HepG2 (cell line): ENCODE data around the gene NAPB. TPM values are rescaled to one million over a fixed set of nuclear protein-coding genes. Genes with fewer than 3 reads are reported as not detected.

Experiments used
- ATF4 ChIP-seq, 2 experiments: fragments of 450-650 bp in 1 of 2; sonication (generic) in 1 of 2; formaldehyde crosslinking; IDR thresholded peaks; 2 replicates each; pipeline versions ENCODE4 v1.5.0 to v1.8.0; 2020 to 2022; ENCODE audit warnings: mild to moderate bottlenecking in 1 of 2, missing genetic modification reagents in 1 of 2
- FOXP1 ChIP-seq, 2 experiments: fragments of 450-650 bp in 1 of 2; IDR thresholded peaks; 2 replicates each; pipeline ENCODE4 v1.6.1; 2017 to 2018; ENCODE audit warnings: antibody characterized with exemption in 1 of 2
- GPBP1L1 ChIP-seq: sonication (generic); formaldehyde crosslinking; IDR thresholded peaks from 2 replicates; pipeline ENCODE4 v1.5.0; 2020; ENCODE audit warnings: mild to moderate bottlenecking, missing genetic modification reagents
- MAFG ChIP-seq: sonication (generic); formaldehyde crosslinking; IDR thresholded peaks from 2 replicates; pipeline ENCODE4 v1.5.1; 2020; ENCODE audit warnings: mild to moderate bottlenecking, missing genetic modification reagents
- MED8 ChIP-seq: sonication (generic); formaldehyde crosslinking; IDR thresholded peaks from 2 replicates; pipeline ENCODE4 v1.8.1; 2023; ENCODE audit warnings: mild to moderate bottlenecking, missing genetic modification reagents; ENCODE audit not compliant: insufficient replicate concordance
- PPARG ChIP-seq: conservative IDR thresholded peaks from 2 replicates; pipeline ENCODE4 v1.6.1; 2016; ENCODE audit warnings: missing biosample characterization, missing genetic modification reagents
- TAF15 ChIP-seq: fragments of 200-400 bp; formaldehyde crosslinking; IDR thresholded peaks from one replicate; pipeline ENCODE4 v1.6.1; 2018; ENCODE audit warnings: mild to moderate bottlenecking, low read depth, low read length; ENCODE audit not compliant: poor library complexity, severe bottlenecking
- TCF12 ChIP-seq, 2 experiments: fragments of 450-650 bp in 1 of 2; sonication (generic) in 1 of 2; formaldehyde crosslinking in 1 of 2; IDR thresholded peaks; 2 replicates each; pipeline versions ENCODE4 v1.6.1 to v1.8.0; 2017 to 2022; ENCODE audit warnings: antibody characterized with exemption in 1 of 2, mild to moderate bottlenecking in 1 of 2, missing genetic modification reagents in 1 of 2, moderate library complexity in 1 of 2
- ZNF20 ChIP-seq: sonication (generic); formaldehyde crosslinking; IDR thresholded peaks from 2 replicates; pipeline ENCODE4 v1.4.0; 2020; ENCODE audit warnings: mild to moderate bottlenecking, moderate library complexity, missing genetic modification reagents
- ZNF234 ChIP-seq: sonication (generic); formaldehyde crosslinking; conservative IDR thresholded peaks from 2 replicates; pipeline ENCODE4 v1.5.1; 2020; ENCODE audit warnings: mild to moderate bottlenecking, missing genetic modification reagents
- ZNF761 ChIP-seq: sonication (generic); formaldehyde crosslinking; conservative IDR thresholded peaks from 2 replicates; pipeline ENCODE4 v1.4.0; 2020; ENCODE audit warnings: mild to moderate bottlenecking, missing genetic modification reagents
- ZSCAN20 ChIP-seq: sonication (generic); formaldehyde crosslinking; IDR thresholded peaks from 2 replicates; pipeline ENCODE4 v1.4.0; 2020; ENCODE audit warnings: missing genetic modification reagents, mild to moderate bottlenecking, borderline replicate concordance
- polyA plus RNA-seq, 8 experiments: library from polyadenylated mRNA; depleted of rRNA in 3 of 8; stranded (reverse) in 7 of 8; unstranded in 1 of 8; fragments of >200 nt; fragmentation: Illumina TruSeq in 4 of 8; extraction: Trizol in 4 of 8; gene quantifications; 2 replicates each; pipeline versions ENCODE4 v1.2.1 to v1.2.3, GENCODE V29; 2011 to 2016; ENCODE audit warnings: low read depth in 4 of 8, missing spikeins in 1 of 8, mixed read lengths in 1 of 8; ENCODE audit not compliant: insufficient read depth in 1 of 8
- total RNA-seq, 5 experiments: library from RNA; depleted of rRNA; stranded (reverse); fragments of >200 nt; fragmentation: Illumina TruSeq; extraction: Trizol; gene quantifications; 2 replicates each; pipeline ENCODE4 v1.2.3, GENCODE V29; 2016; ENCODE audit warnings: low read depth in 1 of 5

NAPB gene
- total and polyA plus RNA-seq, 2 of the 13 experiments (the other 11 are each of a cell fraction or from before 2014, with no cell fraction given) = 15.2 to 16.1 TPM

- TF ChIP-seq MED8 (CRISPR knock-in tag) = peak; percentile 19
- no peak for TF ChIP-seq PPARG (CRISPR knock-in tag)
- no peak for TF ChIP-seq TAF15
- peak; percentile 96 for TF ChIP-seq ZNF234
- TF ChIP-seq TCF12 (IDR thresholded peaks at IDR 0.05) = no peak
- TF ChIP-seq TCF12 (CRISPR knock-in tag; IDR thresholded peaks at IDR 0.05) = no peak
- 0 out of 2 replicates have a peak, but pooled peaks have one; percentile 28 for TF ChIP-seq MAFG (CRISPR knock-in tag)
- TF ChIP-seq GPBP1L1 = no peak
- TF ChIP-seq FOXP1 (IDR thresholded peaks at IDR 0.05) = no peak
- no peak for TF ChIP-seq FOXP1 (CRISPR knock-in tag; IDR thresholded peaks at IDR 0.05)
- 0 out of 2 replicates have a peak, but pooled peaks have one; percentile 39 for TF ChIP-seq ZSCAN20 (CRISPR knock-in tag)
- TF ChIP-seq ZNF761 = no peak; the same call in 1 of the 2 replicates
- TF ChIP-seq ATF4 (CRISPR knock-in tag; IDR thresholded peaks at IDR 0.05) = peak in 1 of 2 experiments; percentile 75; a peak in 2 of 4 replicates
- TF ChIP-seq ZNF20 (CRISPR knock-in tag) = no peak; the same call in none of the 2 replicates
Measured at GRCh38 chr20:23350904-23351838, 70.1 kb downstream of the NAPB start (continued).
